Subcutaneous abdominal adipose tissue (tissue), 5 donors: ENCODE results near the gene ROBO2.

Experiments
- H3K27ac ChIP-seq: one replicate; pipeline ENCODE4 v1.7.0; 2013; ENCODE audit warnings: low read depth, mild to moderate bottlenecking, inconsistent platforms, low read length, moderate library complexity
- H3K27me3 ChIP-seq, 5 donors: one replicate each; pipeline ENCODE4 v1.7.0; 2013; ENCODE audit warnings: low read length in 5 of 5, inconsistent platforms in 1 of 5; ENCODE audit not compliant: control insufficient read depth in 5 of 5, insufficient read depth in 4 of 5
- H3K36me3 ChIP-seq, 5 donors: one replicate each; pipeline ENCODE4 v1.7.0; 2013; ENCODE audit warnings: low read length in 5 of 5; ENCODE audit not compliant: control insufficient read depth in 5 of 5, insufficient read depth in 5 of 5
- H3K4me1 ChIP-seq, 5 donors: one replicate each; pipeline ENCODE4 v1.7.0; 2013; ENCODE audit warnings: low read length in 5 of 5, mild to moderate bottlenecking in 3 of 5, moderate library complexity in 1 of 5; ENCODE audit not compliant: control insufficient read depth in 5 of 5, insufficient read depth in 5 of 5
- H3K4me3 ChIP-seq, 5 donors: one replicate each; pipeline ENCODE4 v1.7.0; 2013; ENCODE audit warnings: low read length in 5 of 5, low read depth in 1 of 5
- H3K9ac ChIP-seq, 5 donors: one replicate each; pipeline ENCODE4 v1.7.0; 2013; ENCODE audit warnings: low read length in 5 of 5, mild to moderate bottlenecking in 4 of 5, moderate library complexity in 3 of 5
- H3K9me3 ChIP-seq, 5 donors: one replicate each; pipeline ENCODE4 v1.7.0; 2013; ENCODE audit warnings: low read length in 5 of 5; ENCODE audit not compliant: control insufficient read depth in 5 of 5
- donor health status: healthy.
- donor health status: healthy.
- donor health status: healthy.
- donor health status: healthy.
- donor health status: healthy.

ROBO2 gene

GRCh38 chr3:77271306-77271705 is 231.4 kb downstream of the ROBO2 start:
- Histone ChIP-seq H3K4me3 (no peak overlapping the region), H3K9me3 (no peaks in the 10 kb centered on the region), H3K9ac (no peak overlapping the region), H3K36me3 (no peaks in the 10 kb centered on the region), H3K27ac (no peak overlapping the region), H3K4me1 (no peaks in the 10 kb centered on the region), H3K27me3 (no peaks in the 10 kb centered on the region)

DNA sequence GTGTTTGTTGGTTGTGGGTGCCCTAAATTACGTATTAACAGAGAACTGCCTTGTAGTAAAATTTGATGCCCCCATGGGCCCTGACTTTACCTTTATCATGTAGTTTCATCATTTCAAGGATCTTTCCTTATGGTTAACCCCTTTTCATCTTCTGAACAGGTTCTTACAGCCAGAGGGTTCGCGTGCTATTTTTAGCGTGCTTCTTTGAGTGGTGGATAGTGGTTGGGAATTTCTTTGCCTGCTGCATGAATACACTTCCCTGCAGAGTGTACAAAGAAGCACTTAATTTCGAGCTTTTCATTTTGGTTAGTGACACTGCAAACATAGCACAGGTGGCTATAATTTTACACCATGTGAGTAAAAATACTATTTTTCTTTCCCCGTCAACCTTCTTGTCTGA is 231.8 kb downstream of the ROBO2 start:
- no peaks in the 10 kb centered on the region for H3K4me1 ChIP-seq
- no peak overlapping the region for H3K4me3 ChIP-seq
- no peaks in the 10 kb centered on the region for H3K36me3 ChIP-seq
- H3K27ac ChIP-seq = no peak overlapping the region
- no peak overlapping the region for H3K9ac ChIP-seq
- no peaks in the 10 kb centered on the region for H3K27me3 ChIP-seq
- H3K9me3 ChIP-seq = no peaks in the 10 kb centered on the region

- Histone ChIP-seq H3K36me3 (no peaks in the 10 kb centered on the region), H3K27ac (no peak overlapping the region), H3K27me3 (no peaks in the 10 kb centered on the region), H3K9me3 (no peaks in the 10 kb centered on the region), H3K9ac (no peak overlapping the region), H3K4me1 (no peaks in the 10 kb centered on the region), H3K4me3 (no peak overlapping the region)
Measured at GRCh38 chr3:77279276-77279675, 239.4 kb downstream of the ROBO2 start.

GRCh38 chr3:77281721-77282120 is 241.8 kb downstream of the ROBO2 start:
- Histone ChIP-seq H3K4me1 (no peaks in the 10 kb centered on the region), H3K9me3 (no peaks in the 10 kb centered on the region), H3K4me3 (no peak overlapping the region), H3K36me3 (no peaks in the 10 kb centered on the region), H3K27me3 (no peaks in the 10 kb centered on the region), H3K27ac (no peak overlapping the region), H3K9ac (no peak overlapping the region)

DNA sequence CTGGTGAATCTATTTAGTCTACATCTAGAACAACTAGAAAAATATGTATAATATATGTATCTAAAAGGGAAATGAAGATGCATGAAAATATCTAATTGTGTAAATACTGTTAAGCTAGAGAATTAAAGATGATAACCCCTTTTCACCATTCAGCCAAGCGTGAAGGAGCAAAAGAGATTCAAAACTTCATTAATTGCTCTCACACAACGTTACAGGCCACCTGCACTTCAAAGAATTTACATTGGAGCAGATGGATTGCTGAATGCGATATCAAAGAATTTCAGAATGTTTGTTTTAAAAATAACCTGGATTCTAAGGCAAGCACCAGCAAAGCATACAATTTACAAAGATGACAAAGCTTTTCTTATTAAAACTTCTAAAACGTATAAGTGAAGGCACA is 243.2 kb downstream of the ROBO2 start:
- no peaks in the 10 kb centered on the region for H3K36me3 ChIP-seq
- no peaks in the 10 kb centered on the region for H3K27me3 ChIP-seq
- H3K27ac ChIP-seq = no peak overlapping the region
- H3K4me1 ChIP-seq = no peaks in the 10 kb centered on the region
- H3K9me3 ChIP-seq = no peaks in the 10 kb centered on the region
- H3K4me3 ChIP-seq = no peak overlapping the region
- no peak overlapping the region for H3K9ac ChIP-seq

GRCh38 chr3:77288348-77288747 is 248.4 kb downstream of the ROBO2 start:
- no peak overlapping the region for H3K9ac ChIP-seq
- H3K27ac ChIP-seq = no peak overlapping the region
- H3K9me3 ChIP-seq = no peaks in the 10 kb centered on the region
- no peaks in the 10 kb centered on the region for H3K27me3 ChIP-seq
- no peaks in the 10 kb centered on the region for H3K4me1 ChIP-seq
- H3K4me3 ChIP-seq = no peak overlapping the region
- H3K36me3 ChIP-seq = no peaks in the 10 kb centered on the region

GRCh38 chr3:77296527-77296926 is 256.6 kb downstream of the ROBO2 start:
- Histone ChIP-seq H3K36me3 (no peaks in the 10 kb centered on the region), H3K4me3 (no peak overlapping the region), H3K9ac (no peak overlapping the region), H3K27ac (no peak overlapping the region), H3K4me1 (no peaks in the 10 kb centered on the region), H3K9me3 (no peaks in the 10 kb centered on the region), H3K27me3 (no peaks in the 10 kb centered on the region)

DNA sequence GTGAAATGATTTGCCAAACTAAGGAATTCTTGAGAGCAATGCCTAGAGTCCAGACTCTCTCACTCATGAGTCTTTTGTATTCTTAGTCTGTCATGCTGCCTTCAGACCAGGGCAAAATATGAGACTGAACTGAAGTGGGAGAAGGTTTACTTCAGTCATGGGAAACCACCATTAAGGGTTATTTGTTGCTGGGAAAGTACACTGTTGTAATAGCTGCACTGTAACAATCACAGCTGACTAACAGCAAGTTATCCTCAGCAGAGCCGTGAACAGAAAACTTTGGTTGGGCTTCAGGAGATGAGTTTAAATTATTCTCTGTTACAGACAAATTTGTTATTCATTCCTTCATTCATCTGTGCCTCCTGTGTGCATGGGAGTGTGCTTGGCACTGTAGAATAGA is 258.5 kb downstream of the ROBO2 start:
- Histone ChIP-seq H3K4me1 (no peaks in the 10 kb centered on the region), H3K36me3 (no peaks in the 10 kb centered on the region), H3K27ac (no peak overlapping the region), H3K27me3 (no peaks in the 10 kb centered on the region), H3K9ac (no peak overlapping the region), H3K4me3 (no peak overlapping the region), H3K9me3 (no peaks in the 10 kb centered on the region)

DNA sequence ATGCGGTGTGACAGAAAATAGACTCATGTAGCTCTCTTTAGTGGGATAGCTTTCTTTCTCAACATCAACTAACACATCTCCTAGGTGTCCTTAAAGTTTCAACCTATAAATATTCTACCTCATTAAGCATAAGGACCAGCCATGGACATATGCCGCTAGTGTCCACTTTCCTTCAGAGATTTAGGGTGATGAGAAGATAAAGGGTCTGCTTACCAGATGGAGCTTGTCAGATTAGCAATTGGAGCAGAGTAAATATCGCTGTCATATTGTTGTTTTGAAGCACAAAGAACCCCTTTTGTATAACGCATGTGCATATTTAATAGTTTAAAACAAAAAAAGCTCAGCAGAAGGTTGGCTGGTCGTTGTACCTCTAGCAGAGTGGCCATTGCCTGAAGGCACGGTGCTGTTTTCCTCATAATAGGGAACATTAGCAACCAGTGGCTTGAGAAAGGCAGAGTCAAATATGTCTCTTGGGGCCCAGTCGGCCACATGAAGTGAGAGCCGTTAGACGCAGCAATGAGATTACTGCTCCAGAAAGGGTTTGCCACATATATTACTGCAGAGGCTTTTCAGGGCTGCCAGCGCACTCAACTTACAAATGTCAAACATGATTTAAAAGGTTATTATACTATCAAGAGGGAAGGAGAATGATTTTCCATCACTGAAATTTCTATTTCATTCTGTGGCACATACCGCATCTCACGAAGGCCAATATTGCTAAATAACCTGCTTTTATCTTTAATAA is 264.2 kb downstream of the ROBO2 start:
- Histone ChIP-seq H3K9me3 (no peaks in the 10 kb centered on the region), H3K27ac (no peak overlapping the region), H3K4me3 (no peak overlapping the region), H3K27me3 (no peaks in the 10 kb centered on the region), H3K36me3 (no peaks in the 10 kb centered on the region), H3K4me1 (no peaks in the 10 kb centered on the region), H3K9ac (no peak overlapping the region)

DNA sequence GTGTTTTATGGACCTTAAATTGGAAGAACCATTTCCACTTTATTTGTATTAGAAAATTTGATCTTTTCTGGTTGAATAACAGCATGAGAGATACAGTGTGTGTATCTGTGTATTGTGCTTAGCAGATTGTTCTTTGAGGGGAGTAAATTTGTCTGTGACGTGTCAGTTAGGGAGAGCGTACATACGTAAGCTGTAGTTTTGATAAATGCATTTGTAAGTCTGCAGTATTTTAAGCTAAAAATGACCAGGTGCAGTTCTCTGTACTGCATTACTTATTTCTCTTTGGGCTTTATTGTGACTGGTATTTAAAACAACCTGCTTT is 264.8 kb downstream of the ROBO2 start:
- Histone ChIP-seq H3K36me3 (no peaks in the 10 kb centered on the region), H3K27ac (no peak overlapping the region), H3K4me3 (no peak overlapping the region), H3K27me3 (no peaks in the 10 kb centered on the region), H3K9me3 (no peaks in the 10 kb centered on the region), H3K9ac (no peak overlapping the region), H3K4me1 (no peaks in the 10 kb centered on the region)

DNA sequence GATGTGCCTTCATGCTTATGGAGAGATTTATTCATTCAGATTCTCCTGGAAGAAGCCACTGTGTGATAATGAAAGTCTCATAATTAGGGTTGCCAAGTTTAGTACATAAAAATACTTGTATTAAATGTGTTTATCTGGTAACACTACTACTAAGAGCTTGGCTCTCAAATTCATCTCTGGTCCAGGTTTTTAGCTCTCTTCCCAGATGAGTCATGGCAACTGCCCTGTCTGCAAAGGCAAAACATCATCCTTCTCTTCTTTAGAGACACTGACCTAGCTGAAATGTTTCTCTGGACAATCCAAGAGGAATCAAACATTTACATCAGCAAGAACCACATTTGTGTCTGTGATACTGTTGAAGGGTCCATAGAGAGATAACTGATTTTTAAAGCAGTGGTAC is 269.6 kb downstream of the ROBO2 start:
- Histone ChIP-seq H3K27ac (no peak overlapping the region), H3K9me3 (no peaks in the 10 kb centered on the region), H3K4me3 (no peak overlapping the region), H3K9ac (no peak overlapping the region), H3K27me3 (no peaks in the 10 kb centered on the region), H3K4me1 (no peaks in the 10 kb centered on the region), H3K36me3 (no peaks in the 10 kb centered on the region)
